Measurements from ENCODE around the gene VPS4A.

The VPS4A gene

DNA sequence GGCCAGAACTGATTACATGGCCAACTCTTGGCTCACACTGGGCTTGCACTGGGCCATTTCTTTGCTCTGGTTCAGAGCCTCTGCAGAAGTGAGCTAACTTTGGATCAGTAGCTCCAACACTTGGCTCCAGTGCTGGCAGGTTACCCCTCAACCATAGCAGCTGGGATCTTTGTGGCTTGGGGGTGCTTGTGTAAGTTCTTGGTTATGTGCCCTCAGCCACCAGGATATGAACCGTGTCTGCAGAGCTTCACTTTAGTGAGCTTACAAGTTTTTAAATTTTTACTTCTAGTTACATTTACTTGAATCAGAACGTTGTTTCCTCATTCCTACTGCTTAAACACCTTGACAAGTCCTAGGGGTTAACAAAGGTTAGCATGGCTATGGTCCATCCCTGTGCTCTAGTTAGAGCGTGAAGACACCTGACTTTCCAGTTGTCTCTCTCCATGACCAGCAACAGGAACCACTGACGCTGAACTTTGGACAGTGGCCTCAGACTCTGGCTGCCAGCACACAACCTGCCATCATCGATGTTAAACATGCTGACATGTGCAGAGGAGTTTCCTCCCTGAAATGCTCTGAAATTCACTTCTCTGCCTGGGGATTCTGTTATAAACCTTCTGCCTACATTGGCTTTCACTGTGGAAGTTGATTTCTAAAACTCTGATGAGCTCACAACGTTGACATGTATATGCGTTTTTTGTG lies 15.2 kb downstream of the VPS4A start:
- Mint-ChIP-seq H3K4me3 (no peak overlapping the region), H3K4me1 (ENCODE audit: low read depth) (peaks cover 56% of the 10 kb centered on the region), H3K27me3 (no peaks in the 10 kb centered on the region), H3K9me3 (no peaks in the 10 kb centered on the region), H3K27ac (no peak overlapping the region), H3K36me3 (ENCODE audit: low read depth) (peaks cover 82% of the 10 kb centered on the region)
- intact Hi-C loops (cut with micrococcal nuclease), result no loop called here

DNA sequence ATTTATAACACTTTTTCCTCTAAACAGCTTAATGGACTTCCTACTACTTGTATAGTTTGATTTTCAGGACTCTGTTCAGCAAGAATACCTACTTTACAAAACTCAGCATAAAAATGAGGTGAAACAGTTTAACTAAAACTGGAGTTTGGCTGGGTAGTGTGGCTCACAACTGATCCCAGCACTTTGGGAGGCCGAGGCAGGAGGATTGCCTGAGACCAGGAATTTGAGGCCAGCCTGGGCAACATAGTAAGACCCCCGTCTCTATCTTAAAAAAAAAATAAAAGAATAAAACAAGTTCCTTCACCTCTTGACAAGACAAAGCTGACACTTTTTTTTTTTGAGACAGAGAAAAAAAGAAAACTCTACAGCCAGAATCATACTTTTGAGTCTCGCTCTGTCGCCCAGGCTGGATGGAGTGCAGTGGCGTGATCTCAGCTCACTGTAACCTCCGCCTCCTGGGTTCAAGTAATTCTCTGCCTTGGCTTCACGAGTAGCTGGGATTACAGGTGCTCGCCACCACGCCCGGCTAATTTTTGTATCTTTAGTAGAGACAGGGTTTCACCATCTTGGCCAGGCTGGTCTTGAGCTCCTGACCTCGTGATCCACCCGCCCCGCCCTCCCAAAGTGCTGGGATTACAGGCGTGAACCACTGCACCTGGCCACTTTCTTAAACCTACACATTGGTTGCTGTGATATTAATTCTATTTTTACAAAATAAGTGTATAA lies 16.6 kb downstream of the VPS4A start:
- Mint-ChIP-seq H3K4me1 (ENCODE audit: low read depth) (peaks cover 56% of the 10 kb centered on the region), H3K4me3 (no peak overlapping the region), H3K27ac (no peak overlapping the region), H3K36me3 (ENCODE audit: low read depth) (peaks cover 80% of the 10 kb centered on the region), H3K27me3 (no peaks in the 10 kb centered on the region), H3K9me3 (no peaks in the 10 kb centered on the region)
- intact Hi-C loops (cut with micrococcal nuclease), result no loop called here

DNA sequence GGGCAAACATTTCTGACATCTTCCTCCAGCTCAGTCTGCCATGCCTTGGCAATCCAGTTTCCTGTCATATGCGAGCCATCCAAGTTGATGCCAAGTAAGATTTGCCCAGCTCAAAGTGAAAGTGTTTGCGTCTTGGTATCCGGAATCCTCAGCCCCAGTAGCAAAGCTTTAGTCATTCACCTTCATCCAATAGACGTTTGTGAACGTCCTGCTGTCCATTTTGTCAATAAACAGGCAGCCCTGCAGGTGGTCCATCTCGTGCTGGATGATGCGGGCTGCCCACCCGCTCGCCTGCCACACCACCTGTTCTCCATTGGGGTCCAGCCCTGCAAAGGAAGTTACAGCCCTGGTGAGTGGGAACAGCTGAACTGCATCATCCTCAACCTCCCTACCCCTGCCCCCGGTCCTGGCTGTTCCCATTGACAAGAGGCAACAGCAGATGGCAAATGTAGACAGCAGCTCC lies 17.7 kb downstream of the VPS4A start:
- Mint-ChIP-seq H3K4me1 (ENCODE audit: low read depth) (peaks cover 49% of the 10 kb centered on the region), H3K4me3 (no peak overlapping the region), H3K27me3 (no peaks in the 10 kb centered on the region), H3K36me3 (ENCODE audit: low read depth) (peaks cover 80% of the 10 kb centered on the region), H3K27ac (no peak overlapping the region), H3K9me3 (no peaks in the 10 kb centered on the region)
- intact Hi-C loops (cut with micrococcal nuclease), result no loop called here

DNA sequence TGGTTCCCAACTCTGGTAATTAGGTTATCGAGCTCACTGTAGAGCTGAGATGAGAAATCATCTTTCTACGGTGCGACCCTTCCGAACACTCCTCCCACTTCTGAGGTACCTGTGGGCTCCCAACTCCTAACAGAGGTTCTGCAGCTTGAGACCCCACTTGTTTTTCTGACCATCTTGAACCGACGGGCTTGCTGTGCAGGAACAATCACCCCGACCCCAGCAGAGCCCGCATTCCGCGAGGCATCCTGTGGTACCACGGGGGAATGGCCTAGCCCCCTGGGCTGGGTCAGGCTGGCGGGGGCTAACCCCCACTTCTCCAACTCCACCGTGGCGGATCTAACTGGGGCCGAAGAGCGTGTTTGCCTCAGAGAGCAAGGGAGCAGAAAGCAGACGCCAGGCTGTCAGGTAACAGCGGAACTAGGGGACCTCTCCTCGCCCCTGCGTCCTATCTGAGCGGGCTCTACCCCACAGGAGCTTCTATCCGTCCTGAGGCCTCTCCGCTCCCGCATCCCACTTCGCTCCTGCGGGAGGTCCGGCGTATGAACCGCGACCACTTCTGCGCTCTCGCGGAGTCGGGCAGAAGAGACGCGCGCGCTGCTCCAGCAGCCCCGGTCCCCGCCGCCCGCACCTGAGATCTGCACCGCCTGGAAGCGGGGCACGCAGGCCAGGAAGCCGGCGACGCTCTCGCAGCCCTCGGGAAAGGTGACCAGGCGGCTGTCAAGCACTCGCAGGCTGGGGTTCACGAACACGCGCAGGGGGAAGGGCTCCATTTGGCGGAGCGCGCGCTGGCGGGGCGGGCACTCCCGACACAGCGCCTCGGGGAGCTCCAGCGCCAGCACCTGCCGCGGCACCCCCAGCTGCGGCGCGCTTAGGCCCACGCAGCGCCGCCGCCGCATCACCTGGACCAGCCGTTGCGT lies 18.5 kb downstream of the VPS4A start:
- no peaks in the 10 kb centered on the region for H3K9me3 Mint-ChIP-seq
- peak overlapping the region; percentile 43 for H3K27ac Mint-ChIP-seq
- H3K27me3 Mint-ChIP-seq, result no peaks in the 10 kb centered on the region
- H3K4me3 Mint-ChIP-seq, result peak overlapping the region; percentile 82
- peaks cover 80% of the 10 kb centered on the region for H3K36me3 Mint-ChIP-seq (ENCODE audit: low read depth)
- intact Hi-C loops (cut with micrococcal nuclease), result loop anchor here (1.0 kb wide), 1 partner anchor 10 kb away; the partner anchor contains the start of genes COG8 and NIP7
- H3K4me1 Mint-ChIP-seq (ENCODE audit: low read depth), result peaks cover 48% of the 10 kb centered on the region

DNA sequence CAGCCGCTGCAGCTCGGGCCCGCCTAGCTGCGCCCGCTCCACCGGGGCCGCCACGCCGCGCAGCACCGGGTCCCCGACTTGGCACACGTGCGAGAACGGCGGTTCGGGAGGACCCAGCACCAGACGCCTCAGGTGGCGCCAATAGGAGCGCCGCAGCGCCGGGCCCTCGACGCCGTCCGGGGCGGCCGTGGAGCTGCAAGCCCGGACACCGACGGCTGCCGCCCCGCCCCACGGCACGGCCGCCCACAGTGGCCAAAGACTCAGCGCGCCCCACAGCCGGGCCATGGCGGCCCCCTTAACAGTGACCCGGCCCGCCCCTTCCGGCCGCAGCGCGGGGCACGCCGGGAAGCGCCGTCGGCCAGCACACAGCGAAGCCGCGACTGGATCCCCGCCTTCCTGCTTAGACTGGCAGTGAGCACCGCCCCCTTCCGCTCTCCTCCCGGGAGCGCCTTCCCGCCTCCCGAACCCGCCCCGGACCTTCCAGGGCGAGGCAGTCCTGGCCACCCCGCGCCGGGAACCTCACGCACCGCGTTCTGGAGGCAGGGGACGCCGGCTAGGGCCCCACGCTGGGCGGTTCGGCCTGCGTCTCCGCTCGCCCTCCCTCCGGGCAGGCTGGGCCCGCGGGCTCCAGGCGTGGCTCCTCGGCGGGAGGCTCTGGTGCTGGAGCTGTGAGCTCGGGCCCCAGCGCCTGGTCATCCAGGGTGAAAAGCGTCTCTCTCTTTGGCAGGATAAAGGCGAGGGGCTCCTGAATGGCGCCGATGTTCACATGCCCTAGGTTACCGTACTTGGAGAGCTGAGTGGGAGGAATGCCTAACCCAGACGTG lies 19.3 kb downstream of the VPS4A start, which contains the start of gene PDF:
TSS of gene PDF (minus strand) at position 303 of the 824 bp plus-strand sequence. CDS start at position 285, 18 bp downstream.
- intact Hi-C loops (cut with micrococcal nuclease), result loop anchor here (1.0 kb wide), 1 partner anchor 9 kb away; the partner anchor contains the start of genes COG8 and NIP7
- Mint-ChIP-seq H3K27ac (peak within 1 kb of the TSS; percentile 82), H3K27me3 (no peaks in the 10 kb centered on the region), H3K4me1 (ENCODE audit: low read depth) (peaks cover 48% of the 10 kb centered on the region), H3K36me3 (ENCODE audit: low read depth) (peaks cover 80% of the 10 kb centered on the region), H3K9me3 (no peaks in the 10 kb centered on the region), H3K4me3 (peak within 1 kb of the TSS; percentile 82)

DNA sequence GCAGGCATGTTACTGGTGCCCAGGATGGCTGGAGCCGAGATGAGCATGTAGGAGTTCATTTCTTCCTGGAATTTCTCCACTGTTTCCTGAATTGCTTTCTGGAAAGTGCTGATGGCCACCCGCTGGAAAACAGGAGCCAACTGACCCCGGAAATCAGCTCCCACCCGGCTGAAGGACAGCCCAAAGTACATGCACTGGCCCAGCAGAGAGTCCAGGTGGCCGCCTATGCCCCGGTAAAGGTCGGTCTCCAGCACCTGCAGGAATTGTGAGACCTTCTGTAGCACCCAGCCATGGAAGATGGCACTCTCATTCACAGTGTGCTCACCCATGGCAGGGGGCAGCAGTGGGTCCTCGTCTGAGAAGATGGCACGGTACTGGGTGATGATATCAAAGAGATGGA lies 23.5 kb downstream of the VPS4A start:
- peaks cover 75% of the 10 kb centered on the region for H3K36me3 Mint-ChIP-seq (ENCODE audit: low read depth)
- H3K4me1 Mint-ChIP-seq (ENCODE audit: low read depth), result peaks cover 46% of the 10 kb centered on the region
- intact Hi-C loops (cut with micrococcal nuclease), result no loop called here
- H3K27me3 Mint-ChIP-seq, result no peaks in the 10 kb centered on the region
- H3K9me3 Mint-ChIP-seq, result no peaks in the 10 kb centered on the region
- H3K27ac Mint-ChIP-seq, result no peak overlapping the region
- no peak overlapping the region for H3K4me3 Mint-ChIP-seq

DNA sequence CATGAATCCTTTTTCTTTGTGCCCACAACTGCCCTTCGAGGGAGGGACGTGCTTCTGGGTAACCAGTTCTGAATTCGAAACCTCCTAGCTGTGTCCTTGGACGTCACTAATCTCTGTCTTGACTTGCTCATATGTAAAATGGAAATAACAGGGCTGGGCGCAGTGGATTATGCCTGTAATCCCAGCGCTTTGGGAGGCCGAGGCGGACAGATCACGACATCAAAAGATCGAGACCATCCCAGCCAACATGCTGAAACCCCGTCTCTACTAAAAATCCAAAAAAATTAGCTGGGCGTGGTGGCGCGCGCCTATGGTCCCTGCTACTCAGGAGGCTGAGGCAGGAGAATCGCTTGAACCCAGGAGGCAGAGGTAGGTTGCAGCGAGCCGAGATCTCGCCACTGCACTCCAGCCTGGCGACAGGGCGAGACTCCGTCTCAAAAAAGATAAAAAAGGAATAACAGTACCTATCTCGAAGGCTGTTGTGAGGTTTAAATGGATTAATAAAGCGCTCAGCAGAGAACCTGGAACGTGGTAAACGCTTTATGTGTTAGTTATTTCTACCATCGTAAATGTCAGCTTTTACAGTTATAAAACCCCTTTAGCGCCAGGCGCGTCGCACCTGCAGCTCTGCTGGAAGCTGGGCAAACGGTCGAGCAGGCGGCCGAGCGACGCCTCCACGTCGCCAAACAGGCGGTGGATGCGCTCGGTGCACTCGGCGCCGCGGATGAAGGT lies 27.6 kb downstream of the VPS4A start:
- intact Hi-C loops (cut with micrococcal nuclease), result loop anchor here (1.0 to 2.0 kb wide), 2 partner anchors 8 to 48 kb away; partner anchors contain the start of genes PDF and TERF2
- H3K36me3 Mint-ChIP-seq (ENCODE audit: low read depth), result peaks cover 90% of the 10 kb centered on the region
- H3K27ac Mint-ChIP-seq, result peak overlapping the region; percentile 90
- peaks cover 50% of the 10 kb centered on the region for H3K4me1 Mint-ChIP-seq (ENCODE audit: low read depth)
- no peaks in the 10 kb centered on the region for H3K9me3 Mint-ChIP-seq
- no peaks in the 10 kb centered on the region for H3K27me3 Mint-ChIP-seq
- peak overlapping the region; percentile 93 for H3K4me3 Mint-ChIP-seq

DNA sequence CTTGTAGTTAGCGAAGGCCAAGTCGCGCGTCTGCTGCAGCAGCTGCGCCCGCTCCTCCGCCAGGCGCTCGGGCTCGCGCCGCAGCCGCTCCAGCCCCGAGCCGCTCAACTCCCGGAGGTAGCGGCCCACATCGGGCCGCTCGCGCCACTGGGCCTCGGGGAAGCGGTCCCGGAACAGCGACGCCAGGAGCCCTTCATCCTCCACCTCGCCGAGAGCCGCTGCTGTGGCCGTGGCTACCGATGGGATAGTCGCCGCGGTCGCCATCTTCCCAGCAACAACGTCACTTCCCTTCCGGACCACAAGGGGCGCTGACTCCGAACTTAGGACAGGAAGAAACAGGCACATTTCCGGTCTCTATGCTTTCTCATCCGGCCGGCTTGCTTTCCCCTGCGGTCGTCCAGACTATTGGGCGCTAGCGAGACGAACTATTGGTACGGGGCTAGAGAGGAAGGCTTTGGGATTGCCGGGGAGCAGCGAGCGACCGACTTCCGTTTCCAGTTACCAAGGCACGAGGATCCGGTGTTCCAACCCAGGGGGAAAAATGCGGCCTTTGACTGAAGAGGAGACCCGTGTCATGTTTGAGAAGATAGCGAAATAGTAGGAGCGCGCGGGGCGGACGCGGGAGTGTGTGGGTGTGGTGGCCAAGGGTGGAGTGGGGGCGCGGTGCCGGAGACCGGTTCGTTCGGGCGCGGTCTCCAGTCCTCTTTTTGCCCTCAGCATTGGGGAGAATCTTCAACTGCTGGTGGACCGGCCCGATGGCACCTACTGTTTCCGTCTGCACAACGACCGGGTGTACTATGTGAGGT lies 28.3 kb downstream of the VPS4A start, which contains the start of the genes COG8 and NIP7:
TSS of gene COG8 (minus strand) at position 276 of the 806 bp plus-strand sequence. CDS start at position 264, 12 bp downstream.
TSS of gene NIP7 (plus strand) at position 484 of the 806 bp plus-strand sequence. CDS start at position 542, 58 bp downstream.
- Mint-ChIP-seq H3K27me3 (no peaks in the 10 kb centered on the region), H3K4me3 (peak within 1 kb of the TSS; percentile 93), H3K36me3 (ENCODE audit: low read depth) (peaks cover 90% of the 10 kb centered on the region), H3K4me1 (ENCODE audit: low read depth) (peaks cover 44% of the 10 kb centered on the region), H3K9me3 (no peaks in the 10 kb centered on the region), H3K27ac (peak within 1 kb of the TSS; percentile 90)
- intact Hi-C loops (cut with micrococcal nuclease), result loop anchor here (1.0 to 2.0 kb wide), 2 partner anchors 9 to 47 kb away; partner anchors contain the start of genes PDF and TERF2

DNA sequence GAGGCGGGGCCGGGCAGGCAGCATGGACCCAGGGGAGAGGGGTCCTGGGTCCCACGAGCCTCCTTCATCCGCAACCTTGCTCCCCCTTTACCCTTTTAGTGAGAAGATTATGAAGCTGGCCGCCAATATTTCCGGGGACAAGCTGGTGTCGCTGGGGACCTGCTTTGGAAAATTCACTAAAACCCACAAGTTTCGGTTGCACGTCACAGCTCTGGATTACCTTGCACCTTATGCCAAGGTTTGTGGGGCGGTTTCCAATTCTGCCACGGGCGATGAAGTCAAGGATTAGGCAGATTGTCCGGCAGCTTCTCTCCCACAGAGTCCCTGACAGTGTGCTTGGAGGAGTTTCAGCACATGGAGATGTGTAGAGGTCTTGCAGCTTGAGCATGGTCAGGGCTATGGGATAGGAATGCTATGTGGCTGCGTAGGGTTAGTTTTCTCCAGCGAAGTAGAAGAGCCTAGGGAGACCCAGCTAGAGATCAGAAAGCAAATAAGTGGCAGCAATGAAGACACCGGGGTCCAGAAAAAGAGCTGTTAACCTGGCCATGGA lies 29.0 kb downstream of the VPS4A start:
- H3K27ac Mint-ChIP-seq, result peak overlapping the region; percentile 90
- H3K9me3 Mint-ChIP-seq, result no peaks in the 10 kb centered on the region
- peak overlapping the region; percentile 93 for H3K4me3 Mint-ChIP-seq
- peaks cover 38% of the 10 kb centered on the region for H3K4me1 Mint-ChIP-seq (ENCODE audit: low read depth)
- H3K36me3 Mint-ChIP-seq (ENCODE audit: low read depth), result peaks cover 83% of the 10 kb centered on the region
- intact Hi-C loops (cut with micrococcal nuclease), result no loop called here
- H3K27me3 Mint-ChIP-seq, result no peaks in the 10 kb centered on the region

DNA sequence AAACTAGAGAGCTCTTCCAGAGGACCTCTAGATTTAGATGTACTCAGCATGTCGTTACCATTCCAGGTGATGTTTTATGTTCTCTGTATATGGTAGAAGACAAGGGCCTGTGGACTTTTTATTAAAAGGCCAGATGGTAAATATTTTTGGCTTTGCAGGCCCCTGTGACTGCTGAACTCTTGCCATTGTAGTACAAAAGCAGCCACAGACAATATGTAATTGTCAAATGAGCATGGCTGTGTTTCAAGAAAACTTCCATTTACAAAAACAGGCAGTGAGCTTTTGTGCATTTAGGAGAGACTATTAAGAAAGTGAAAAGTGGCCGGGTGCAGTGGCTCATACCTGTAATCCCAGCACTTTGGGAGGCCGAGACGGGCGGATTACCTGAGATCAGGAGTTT lies 33.0 kb downstream of the VPS4A start:
- Mint-ChIP-seq H3K9me3 (no peaks in the 10 kb centered on the region), H3K4me3 (no peak overlapping the region), H3K27me3 (no peaks in the 10 kb centered on the region), H3K27ac (no peak overlapping the region), H3K4me1 (ENCODE audit: low read depth) (peaks cover 36% of the 10 kb centered on the region), H3K36me3 (ENCODE audit: low read depth) (peaks cover 73% of the 10 kb centered on the region)
- intact Hi-C loops (cut with micrococcal nuclease), result no loop called here

DNA sequence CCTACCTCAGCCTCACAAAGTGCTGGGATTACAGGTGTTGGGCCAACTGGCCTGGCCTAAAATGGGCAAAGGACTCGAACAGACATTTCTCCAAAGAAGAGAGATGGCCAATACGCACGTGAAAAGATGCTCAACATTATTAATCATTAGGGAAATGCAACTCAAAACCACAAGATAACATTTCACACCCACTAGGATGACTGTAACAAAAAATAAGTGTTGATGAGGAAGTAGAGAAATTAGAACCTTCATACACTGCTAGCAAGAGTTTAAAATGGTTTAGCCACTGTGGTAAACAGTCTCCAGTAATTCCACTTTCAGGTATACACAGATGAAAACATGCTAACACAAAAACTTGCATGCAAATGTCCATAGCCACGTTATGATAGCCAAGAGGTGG lies 34.8 kb downstream of the VPS4A start:
- H3K27me3 Mint-ChIP-seq, result no peaks in the 10 kb centered on the region
- H3K4me1 Mint-ChIP-seq (ENCODE audit: low read depth), result peaks cover 23% of the 10 kb centered on the region
- intact Hi-C loops (cut with micrococcal nuclease), result no loop called here
- H3K9me3 Mint-ChIP-seq, result no peaks in the 10 kb centered on the region
- no peak overlapping the region for H3K4me3 Mint-ChIP-seq
- peak overlapping the region; percentile 48 for H3K27ac Mint-ChIP-seq
- H3K36me3 Mint-ChIP-seq (ENCODE audit: low read depth), result peaks cover 73% of the 10 kb centered on the region
